ENCODE measurements around the gene OTOGL. TPM values are rescaled to one million over a fixed set of nuclear protein-coding genes. Genes with fewer than 3 reads are reported as not detected.

The OTOGL gene
- total RNA-seq, 2 experiments from 2014 or later: not detected

DNA sequence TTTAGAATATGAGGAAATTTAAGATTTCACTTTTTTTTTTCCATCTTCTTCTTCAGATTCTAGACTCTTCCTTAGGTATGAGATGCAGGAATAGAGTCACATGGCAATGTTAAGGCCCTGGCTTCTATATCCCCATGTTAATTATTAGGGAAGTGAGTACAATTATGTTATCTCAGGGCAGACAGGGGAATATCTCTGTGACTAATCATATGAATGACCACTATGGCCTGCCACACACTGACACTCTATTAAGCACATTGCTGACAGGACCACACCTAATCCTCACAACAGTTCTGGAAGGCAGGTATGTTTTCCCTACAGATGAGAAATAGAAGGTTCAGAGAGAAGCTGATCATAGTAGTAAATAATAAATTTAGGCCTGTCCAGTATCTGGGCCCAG is 275.3 kb downstream of the OTOGL start:
- Mint-ChIP-seq H3K36me3 (ENCODE audit: low read depth) (no peaks in the 10 kb centered on the region), H3K4me1 (ENCODE audit: low read depth) (no peaks in the 10 kb centered on the region), H3K9me3 (no peaks in the 10 kb centered on the region), H3K27ac (no peak overlapping the region), H3K4me3 (no peak overlapping the region), H3K27me3 (ENCODE audit: low read depth) (no peaks in the 10 kb centered on the region)
- intact Hi-C loops (cut with micrococcal nuclease): no loop called here
- CTCF ChIA-PET: no interaction called here
- no peak for DNase-seq

DNA sequence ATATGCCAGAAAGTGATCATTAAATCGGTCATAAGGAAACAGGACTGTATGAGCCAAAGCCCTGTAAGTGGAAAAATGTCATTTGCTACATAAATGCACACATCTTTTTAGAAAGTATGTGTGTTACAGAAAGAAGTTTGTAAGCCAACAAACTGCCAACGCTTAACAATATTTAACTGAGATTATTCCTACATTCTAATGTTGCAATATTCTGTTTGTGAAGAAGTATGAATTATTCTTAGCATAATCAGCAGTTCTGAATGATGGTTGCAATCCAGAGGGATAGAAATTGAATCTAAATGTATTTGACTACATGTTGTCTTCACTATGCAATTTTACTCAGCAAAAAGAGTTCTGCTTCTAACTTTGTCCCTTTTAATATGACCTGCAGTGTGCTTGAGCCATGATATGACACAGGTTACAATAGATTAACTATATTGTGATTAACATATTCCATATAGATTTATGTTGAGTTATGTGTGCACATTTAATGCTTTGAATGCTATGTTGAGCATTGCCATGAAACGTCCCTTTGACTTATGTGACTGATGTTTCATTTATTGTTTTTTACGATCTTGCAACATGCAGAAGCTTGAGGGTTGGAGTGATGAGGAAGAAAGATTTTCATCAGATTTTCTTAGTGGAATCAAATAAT is 277.9 kb downstream of the OTOGL start:
- Mint-ChIP-seq H3K9me3 (no peaks in the 10 kb centered on the region), H3K4me3 (no peak overlapping the region), H3K4me1 (ENCODE audit: low read depth) (no peaks in the 10 kb centered on the region), H3K27me3 (ENCODE audit: low read depth) (no peaks in the 10 kb centered on the region), H3K27ac (no peak overlapping the region), H3K36me3 (ENCODE audit: low read depth) (no peaks in the 10 kb centered on the region)
- no peak for DNase-seq
- CTCF ChIA-PET: no interaction called here
- intact Hi-C loops (cut with micrococcal nuclease): no loop called here

- H3K4me1 Mint-ChIP-seq (ENCODE audit: low read depth): no peaks in the 10 kb centered on the region
- H3K27me3 Mint-ChIP-seq (ENCODE audit: low read depth): no peaks in the 10 kb centered on the region
- intact Hi-C loops (cut with micrococcal nuclease): no loop called here
Observed at GRCh38 chr12:80381121-80381520, 281.8 kb downstream of the OTOGL start.

DNA sequence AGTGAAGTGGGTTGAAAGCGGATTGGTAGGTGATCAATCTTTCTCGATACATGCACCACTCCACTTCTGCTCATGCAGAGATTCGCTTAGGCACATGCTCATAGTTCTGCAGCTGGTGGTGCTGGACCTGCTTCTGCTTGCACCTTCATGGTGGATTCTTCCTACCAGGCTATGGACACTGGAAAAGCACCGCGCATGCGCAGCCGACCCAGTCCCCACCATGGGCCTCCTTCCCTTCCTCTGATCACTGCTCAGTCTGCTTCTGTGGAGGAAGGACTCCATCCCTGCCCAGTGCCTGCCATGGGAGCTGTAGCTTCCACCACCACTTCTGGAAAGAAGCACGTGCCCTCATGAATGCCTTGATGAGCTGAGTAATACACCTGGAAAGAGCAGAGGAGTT is 282.9 kb downstream of the OTOGL start:
- H3K9me3 Mint-ChIP-seq: peaks cover 5% of the 10 kb centered on the region
- DNase-seq: no peak
- H3K36me3 Mint-ChIP-seq (ENCODE audit: low read depth): no peaks in the 10 kb centered on the region
- H3K4me3 Mint-ChIP-seq: no peak overlapping the region
- intact Hi-C loops (cut with micrococcal nuclease): no loop called here
- H3K4me1 Mint-ChIP-seq (ENCODE audit: low read depth): no peaks in the 10 kb centered on the region
- no peaks in the 10 kb centered on the region for H3K27me3 Mint-ChIP-seq (ENCODE audit: low read depth)
- no peak overlapping the region for H3K27ac Mint-ChIP-seq
- CTCF ChIA-PET: no interaction called here

More at GRCh38 chr12:80381121-80381520, 281.8 kb downstream of the OTOGL start:
- Mint-ChIP-seq H3K27ac (no peak overlapping the region), H3K9me3 (peaks cover 2% of the 10 kb centered on the region), H3K36me3 (ENCODE audit: low read depth) (no peaks in the 10 kb centered on the region), H3K4me3 (no peak overlapping the region)
- DNase-seq: no peak
- CTCF ChIA-PET: no interaction called here

DNA sequence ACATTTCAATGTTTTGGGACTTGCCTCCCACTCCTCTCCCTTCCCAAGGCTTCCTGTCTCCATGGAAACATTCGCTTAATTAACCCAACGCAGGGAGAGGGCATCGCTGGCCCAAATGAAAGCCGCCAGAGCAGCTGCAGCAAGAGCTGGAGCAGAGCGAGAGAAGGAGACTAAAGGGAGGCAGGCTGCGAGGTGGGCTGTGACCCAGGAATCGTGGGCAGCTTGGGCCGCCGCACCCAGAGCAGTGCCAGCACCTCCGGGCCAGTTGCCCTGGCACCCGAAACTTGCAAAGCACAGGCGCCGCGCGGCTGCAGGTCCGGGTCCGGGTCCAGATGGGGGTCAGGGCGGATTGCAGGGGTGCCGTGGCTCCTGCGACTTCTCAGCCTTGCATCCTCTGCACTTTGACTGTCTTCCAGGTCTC is 301.2 kb downstream of the OTOGL start:
- H3K27me3 Mint-ChIP-seq (ENCODE audit: low read depth): peaks cover 2% of the 10 kb centered on the region
- no peak overlapping the region for H3K4me3 Mint-ChIP-seq
- no peak overlapping the region for H3K27ac Mint-ChIP-seq
- no peak for DNase-seq
- CTCF ChIA-PET: no interaction called here
- intact Hi-C loops (cut with micrococcal nuclease): no loop called here
- H3K36me3 Mint-ChIP-seq (ENCODE audit: low read depth): no peaks in the 10 kb centered on the region
- H3K9me3 Mint-ChIP-seq: no peaks in the 10 kb centered on the region
- no peaks in the 10 kb centered on the region for H3K4me1 Mint-ChIP-seq (ENCODE audit: low read depth)

DNA sequence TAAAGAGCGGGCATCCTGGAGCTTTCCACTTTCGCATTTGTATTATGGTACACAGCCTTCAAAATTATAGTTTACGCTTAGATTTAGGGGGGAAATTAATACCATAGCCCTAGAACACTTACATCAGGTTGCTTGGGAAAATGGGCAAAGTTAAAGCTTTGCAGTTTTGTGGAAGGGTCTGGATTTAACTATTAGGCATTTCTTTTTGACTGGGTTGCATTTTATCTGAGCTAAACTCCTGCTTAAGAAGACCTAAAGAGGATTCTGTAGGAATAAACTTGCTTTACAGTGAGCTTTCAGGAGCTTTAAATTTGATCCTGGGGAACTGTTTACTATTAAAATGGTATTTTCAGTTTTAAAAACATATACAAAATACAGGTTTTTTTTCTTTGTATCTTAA is 301.9 kb downstream of the OTOGL start:
- DNase-seq: no peak
- CTCF ChIA-PET: no interaction called here
- Mint-ChIP-seq H3K4me3 (no peak overlapping the region), H3K27ac (no peak overlapping the region), H3K9me3 (no peaks in the 10 kb centered on the region), H3K27me3 (ENCODE audit: low read depth) (peaks cover 2% of the 10 kb centered on the region), H3K4me1 (ENCODE audit: low read depth) (no peaks in the 10 kb centered on the region), H3K36me3 (ENCODE audit: low read depth) (no peaks in the 10 kb centered on the region)
- intact Hi-C loops (cut with micrococcal nuclease): no loop called here

DNA sequence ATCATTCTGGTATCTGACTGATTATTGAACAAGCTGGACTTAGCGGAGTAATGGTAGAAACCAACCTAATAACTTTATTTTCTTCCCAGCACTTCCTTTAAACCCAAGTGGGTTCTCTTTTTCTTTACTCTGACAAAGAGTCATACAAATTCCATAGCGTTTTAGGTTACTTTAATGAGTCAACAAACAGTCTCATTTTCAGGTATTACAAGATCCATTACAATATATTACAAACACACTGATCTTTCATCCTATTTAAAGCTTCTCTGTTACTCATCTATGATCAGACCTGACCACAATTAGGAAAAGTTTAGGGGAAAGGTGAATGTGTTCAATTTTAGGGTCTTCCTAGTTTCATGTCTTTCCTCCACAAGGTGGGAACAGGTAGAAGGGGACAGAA is 305.3 kb downstream of the OTOGL start:
- Mint-ChIP-seq H3K27ac (no peak overlapping the region), H3K4me3 (no peak overlapping the region), H3K27me3 (ENCODE audit: low read depth) (peaks cover 2% of the 10 kb centered on the region), H3K36me3 (ENCODE audit: low read depth) (no peaks in the 10 kb centered on the region), H3K4me1 (ENCODE audit: low read depth) (no peaks in the 10 kb centered on the region), H3K9me3 (no peaks in the 10 kb centered on the region)
- CTCF ChIA-PET: no interaction called here
- DNase-seq: no peak
- intact Hi-C loops (cut with micrococcal nuclease): no loop called here

DNA sequence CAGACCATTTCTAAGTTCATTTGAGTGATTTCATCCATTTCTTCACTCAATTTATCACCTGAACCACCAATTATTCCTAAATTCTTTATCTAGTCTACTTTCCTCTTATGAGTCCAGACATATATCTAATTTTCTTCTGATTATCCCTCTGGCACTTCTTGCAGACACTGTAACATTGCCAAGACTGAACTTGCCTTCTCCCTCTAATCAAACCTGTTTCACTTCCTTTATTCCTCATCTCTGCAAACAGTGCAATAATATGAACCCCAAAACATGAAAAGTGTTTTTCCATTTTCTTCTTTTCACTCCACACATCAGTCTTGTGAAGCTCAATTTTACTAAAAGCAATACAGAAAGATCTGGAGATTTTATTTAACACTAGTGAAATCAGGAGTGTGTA is 306.9 kb downstream of the OTOGL start:
- no peaks in the 10 kb centered on the region for H3K4me1 Mint-ChIP-seq (ENCODE audit: low read depth)
- no peak overlapping the region for H3K4me3 Mint-ChIP-seq
- no peaks in the 10 kb centered on the region for H3K27me3 Mint-ChIP-seq (ENCODE audit: low read depth)
- H3K36me3 Mint-ChIP-seq (ENCODE audit: low read depth): no peaks in the 10 kb centered on the region
- H3K27ac Mint-ChIP-seq: no peak overlapping the region
- no peak for DNase-seq
- CTCF ChIA-PET: no interaction called here
- no peaks in the 10 kb centered on the region for H3K9me3 Mint-ChIP-seq
- intact Hi-C loops (cut with micrococcal nuclease): no loop called here

- Mint-ChIP-seq H3K9me3 (no peaks in the 10 kb centered on the region), H3K27ac (no peak overlapping the region), H3K27me3 (ENCODE audit: low read depth) (no peaks in the 10 kb centered on the region), H3K4me3 (no peak overlapping the region), H3K4me1 (ENCODE audit: low read depth) (no peaks in the 10 kb centered on the region), H3K36me3 (ENCODE audit: low read depth) (no peaks in the 10 kb centered on the region)
- CTCF ChIA-PET: no interaction called here
- DNase-seq: no peak
- intact Hi-C loops (cut with micrococcal nuclease): loop anchor here (1.0 to 10.0 kb wide), 5 partner anchors 352 to 1913 kb away; no protein-coding TSS in a partner anchor
Observed at GRCh38 chr12:80411787-80412186, 312.4 kb downstream of the OTOGL start.

- no peaks in the 10 kb centered on the region for H3K36me3 Mint-ChIP-seq (ENCODE audit: low read depth)
- CTCF ChIA-PET: interaction anchor here (0.6 to 0.9 kb wide), 2 partner anchors 139 to 352 kb away, joined by 3 read pairs; no protein-coding TSS in a partner anchor
- no peak overlapping the region for H3K27ac Mint-ChIP-seq
- H3K4me1 Mint-ChIP-seq (ENCODE audit: low read depth): no peaks in the 10 kb centered on the region
- H3K27me3 Mint-ChIP-seq (ENCODE audit: low read depth): no peaks in the 10 kb centered on the region
- H3K4me3 Mint-ChIP-seq: no peak overlapping the region
- no peaks in the 10 kb centered on the region for H3K9me3 Mint-ChIP-seq
- intact Hi-C loops (cut with micrococcal nuclease): loop anchor here (1.0 to 10.0 kb wide), 5 partner anchors 351 to 1912 kb away; no protein-coding TSS in a partner anchor
- DNase-seq: no peak
Observed at GRCh38 chr12:80412343-80412953, 313.1 kb downstream of the OTOGL start.

DNA sequence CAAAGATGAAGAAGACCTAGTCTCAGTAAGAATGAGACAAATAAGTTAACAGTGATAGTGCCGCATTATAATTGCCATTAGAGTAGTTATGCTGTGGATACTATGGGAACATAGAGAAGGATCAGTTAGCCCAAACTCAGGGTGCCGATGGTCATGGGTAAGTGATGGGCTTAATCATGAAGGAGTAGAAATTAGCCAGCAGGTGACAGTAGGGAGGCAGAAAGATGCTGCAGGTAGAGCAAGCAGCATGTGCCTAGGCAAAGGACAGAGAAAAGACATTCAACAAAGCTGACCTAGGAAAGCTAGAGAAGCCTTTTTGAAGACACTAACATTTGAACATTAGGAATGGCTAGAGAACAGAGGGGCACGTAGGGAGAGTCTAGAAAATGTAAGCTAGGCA is 314.1 kb downstream of the OTOGL start:
- Mint-ChIP-seq H3K4me1 (ENCODE audit: low read depth) (no peaks in the 10 kb centered on the region), H3K27me3 (ENCODE audit: low read depth) (no peaks in the 10 kb centered on the region), H3K36me3 (ENCODE audit: low read depth) (no peaks in the 10 kb centered on the region), H3K4me3 (no peak overlapping the region), H3K9me3 (no peaks in the 10 kb centered on the region), H3K27ac (no peak overlapping the region)
- intact Hi-C loops (cut with micrococcal nuclease): loop anchor here (2.0 to 10.0 kb wide), 4 partner anchors 715 to 1911 kb away; no protein-coding TSS in a partner anchor
- DNase-seq: no peak
- CTCF ChIA-PET: interaction anchor here (0.9 kb wide), 1 partner anchor 351 kb away, joined by 3 read pairs; no protein-coding TSS in a partner anchor

DNA sequence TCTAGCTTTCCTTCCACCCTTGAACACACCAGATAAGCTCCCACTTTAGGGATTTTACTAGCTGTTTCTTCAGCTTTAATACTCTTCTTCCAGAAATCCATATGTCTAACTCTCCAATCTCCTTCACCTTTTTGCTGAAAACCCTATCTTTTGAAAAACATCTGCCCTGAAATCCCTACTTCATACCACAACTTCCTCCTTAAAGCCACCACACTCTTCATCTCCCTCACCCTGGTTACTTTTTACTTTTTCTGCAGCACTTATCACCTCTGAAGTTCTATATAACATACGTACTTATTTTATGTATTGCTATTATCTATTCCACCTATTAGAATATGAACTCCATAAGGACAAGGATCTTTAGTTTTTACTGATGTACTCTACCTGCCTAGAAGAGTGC is 316.1 kb downstream of the OTOGL start:
- CTCF ChIA-PET: no interaction called here
- no peaks in the 10 kb centered on the region for H3K4me1 Mint-ChIP-seq (ENCODE audit: low read depth)
- intact Hi-C loops (cut with micrococcal nuclease): loop anchor here (10.0 kb wide), 1 partner anchor 1909 kb away; no protein-coding TSS in a partner anchor
- H3K27me3 Mint-ChIP-seq (ENCODE audit: low read depth): no peaks in the 10 kb centered on the region
- H3K27ac Mint-ChIP-seq: no peak overlapping the region
- DNase-seq: no peak
- H3K4me3 Mint-ChIP-seq: no peak overlapping the region
- no peaks in the 10 kb centered on the region for H3K36me3 Mint-ChIP-seq (ENCODE audit: low read depth)
- no peaks in the 10 kb centered on the region for H3K9me3 Mint-ChIP-seq

- Mint-ChIP-seq H3K4me3 (no peak overlapping the region), H3K36me3 (ENCODE audit: low read depth) (no peaks in the 10 kb centered on the region), H3K4me1 (ENCODE audit: low read depth) (no peaks in the 10 kb centered on the region), H3K9me3 (no peaks in the 10 kb centered on the region), H3K27ac (no peak overlapping the region), H3K27me3 (ENCODE audit: low read depth) (no peaks in the 10 kb centered on the region)
- CTCF ChIA-PET: no interaction called here
- no peak for DNase-seq
- intact Hi-C loops (cut with micrococcal nuclease): loop anchor here (10.0 kb wide), 1 partner anchor 1905 kb away; no protein-coding TSS in a partner anchor
Observed at GRCh38 chr12:80419644-80420043, 320.3 kb downstream of the OTOGL start.
